Thoracic aorta (tissue), 2 donors: Measurements from ENCODE around the gene CAB39. TPM values are rescaled to one million over a fixed set of nuclear protein-coding genes. Genes with fewer than 3 reads are reported as not detected.

Source experiments
- ATAC-seq: fragments of 150-250 bp; one replicate; pipeline ENCODE4 v1.8.0; 2017; ENCODE audit warnings: low read depth; ENCODE audit not compliant: insufficient number of reproducible peaks, low FRiP score
- DNase-seq: peaks from one replicate; pipeline ENCODE4 v3.0.0-alpha.2; 2020; ENCODE audit warnings: low spot score
- H3K27ac ChIP-seq, 2 donors: fragments of 200-600 bp; sonication (generic); 1 replicate in 1 of 2; 2 replicates in 1 of 2; pipeline ENCODE4 v1.5.1; 2016; ENCODE audit warnings: mild to moderate bottlenecking in 2 of 2, moderate library complexity in 2 of 2
- H3K27me3 ChIP-seq: fragments of 200-600 bp; sonication (generic); replicated peaks from 2 replicates; pipeline ENCODE4 v1.6.0; 2016; ENCODE audit warnings: mild to moderate bottlenecking; ENCODE audit not compliant: insufficient read depth
- H3K36me3 ChIP-seq: fragments of 200-600 bp; sonication (generic); one replicate; pipeline ENCODE4 v1.5.1; 2016
- H3K4me1 ChIP-seq, 2 donors: fragments of 200-600 bp; sonication (generic); 1 replicate in 1 of 2; 2 replicates in 1 of 2; pipeline versions ENCODE4 v1.5.1 to v1.6.0; 2016; ENCODE audit warnings: low read depth in 2 of 2, mild to moderate bottlenecking in 1 of 2; ENCODE audit not compliant: control insufficient read depth in 1 of 2
- H3K4me3 ChIP-seq: fragments of 200-600 bp; sonication (generic); 2 replicates; pipeline ENCODE4 v1.5.1; 2016; ENCODE audit warnings: mild to moderate bottlenecking
- H3K9me3 ChIP-seq: fragments of 200-600 bp; sonication (generic); 2 replicates; pipeline ENCODE4 v1.5.1; 2016
- CTCF ChIP-seq: fragments of 200-600 bp; sonication (generic); IDR thresholded peaks from one replicate; pipeline ENCODE4 v1.5.1; 2019; ENCODE audit warnings: antibody characterized with exemption
- total RNA-seq, 2 donors: library from RNA; depleted of rRNA; stranded (reverse); fragments of >200 nt; gene quantifications; one replicate each; pipeline versions ENCODE4 v1.1.0 to v1.2.3, GENCODE V29; 2016

CAB39 gene
- total RNA-seq, 2 donors from 2014 or later = 83.1 to 103 TPM

GRCh38 chr2:230713331-230714135 is 891 bp downstream of the CAB39 start:
- peak; percentile 7 for TF ChIP-seq CTCF
- H3K4me3 ChIP-seq = peak overlapping the region; percentile 95
- H3K27ac ChIP-seq = peak overlapping the region; percentile 95 to 96
- H3K4me1 ChIP-seq = peaks cover 34 to 46% of the 10 kb centered on the region in 2 donors
- no peaks in the 10 kb centered on the region for H3K9me3 ChIP-seq
- no peaks in the 10 kb centered on the region for H3K36me3 ChIP-seq
- ATAC-seq (peak; percentile 10), DNase-seq (no peak)
- H3K27me3 ChIP-seq = no peaks in the 10 kb centered on the region

- DNase-seq = no peak
- H3K27me3 ChIP-seq = no peaks in the 10 kb centered on the region
- no peaks in the 10 kb centered on the region for H3K36me3 ChIP-seq
- ATAC-seq = peak; percentile 48
- peak overlapping the region; percentile 95 for H3K4me3 ChIP-seq
- no peak for TF ChIP-seq CTCF
- peaks cover 39 to 50% of the 10 kb centered on the region in 2 donors for H3K4me1 ChIP-seq
- peak overlapping the region; percentile 95 to 96 for H3K27ac ChIP-seq
- no peaks in the 10 kb centered on the region for H3K9me3 ChIP-seq
Measured at GRCh38 chr2:230714136-230714480, 1.5 kb downstream of the CAB39 start.

GRCh38 chr2:230715201-230715600 is 2.6 kb downstream of the CAB39 start:
- Histone ChIP-seq H3K27me3 (no peaks in the 10 kb centered on the region), H3K4me3 (peak overlapping the region; percentile 95), H3K9me3 (no peaks in the 10 kb centered on the region), H3K36me3 (no peaks in the 10 kb centered on the region), H3K27ac (peak overlapping the region; percentile 0 to 31), H3K4me1 (peaks cover 45 to 61% of the 10 kb centered on the region in 2 donors)
- DNase-seq = no peak
- ATAC-seq = no peak
- no peak for TF ChIP-seq CTCF

GRCh38 chr2:230716588-230716987 is 3.9 kb downstream of the CAB39 start:
- ATAC-seq (no peak), DNase-seq (no peak)
- no peaks in the 10 kb centered on the region for H3K36me3 ChIP-seq
- no peak for TF ChIP-seq CTCF
- H3K27me3 ChIP-seq = no peaks in the 10 kb centered on the region
- H3K9me3 ChIP-seq = no peaks in the 10 kb centered on the region
- H3K4me3 ChIP-seq = no peak overlapping the region
- no peak overlapping the region for H3K27ac ChIP-seq
- peaks cover 52 to 72% of the 10 kb centered on the region in 2 donors for H3K4me1 ChIP-seq

- Histone ChIP-seq H3K27me3 (no peaks in the 10 kb centered on the region), H3K4me1 (peaks cover 63 to 74% of the 10 kb centered on the region in 2 donors), H3K4me3 (no peak overlapping the region), H3K9me3 (no peaks in the 10 kb centered on the region), H3K27ac (no peak overlapping the region), H3K36me3 (no peaks in the 10 kb centered on the region)
- no peak for DNase-seq
- TF ChIP-seq CTCF = no peak
- ATAC-seq = no peak
Measured at GRCh38 chr2:230717600-230717999, 5.0 kb downstream of the CAB39 start.
